ENCODE data around the gene ABI3BP.

Gene ABI3BP

GRCh38 chr3:100879195-100879810 is 113.9 kb downstream of the ABI3BP start:
- DNase-seq: no peak

GRCh38 chr3:100877286-100877685 is 115.9 kb downstream of the ABI3BP start:
- no peak for DNase-seq

DNA sequence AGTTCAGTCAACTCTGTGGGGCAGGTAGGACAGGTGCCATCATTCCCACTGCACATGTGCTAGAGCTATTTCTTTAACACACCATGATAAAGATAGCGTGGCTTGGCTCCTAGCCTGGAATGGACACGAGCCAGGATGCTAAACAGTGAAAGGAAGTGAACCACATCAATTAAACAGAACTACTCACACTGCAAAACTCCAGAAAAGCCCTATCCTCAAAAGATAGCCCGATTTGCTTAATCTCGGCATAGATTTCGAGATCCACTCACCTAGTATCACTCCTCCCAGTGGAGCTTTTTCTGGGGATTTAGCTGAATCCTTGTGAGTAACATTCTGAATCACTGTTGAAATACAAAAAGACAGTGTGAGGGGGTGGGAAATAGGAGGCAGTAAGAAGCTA is 118.0 kb downstream of the ABI3BP start:
- no peak for DNase-seq

- DNase-seq: no peak
Observed at GRCh38 chr3:100873611-100874010, 119.6 kb downstream of the ABI3BP start.

GRCh38 chr3:100871306-100871705 is 121.9 kb downstream of the ABI3BP start:
- DNase-seq: no peak

- DNase-seq: no peak
Observed at GRCh38 chr3:100869787-100870186, 123.4 kb downstream of the ABI3BP start.

DNA sequence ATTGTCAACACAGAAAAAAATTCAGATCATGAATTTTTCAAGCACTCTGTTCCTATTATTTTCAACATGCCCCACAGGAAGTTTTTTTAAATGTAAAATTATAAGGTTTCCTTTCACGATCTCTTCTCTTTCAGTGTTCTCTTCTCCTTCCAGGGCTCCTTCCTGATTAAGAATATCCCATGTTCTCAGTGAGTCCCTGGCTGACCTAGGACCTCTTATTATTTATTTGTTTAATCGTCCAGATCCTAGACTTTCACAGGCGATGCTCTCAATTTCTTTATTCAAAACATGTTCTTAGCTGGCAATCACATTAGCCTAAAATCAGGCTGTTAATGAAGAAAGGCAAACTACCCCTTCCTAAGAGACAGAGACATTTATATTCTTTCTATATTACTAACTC is 124.3 kb downstream of the ABI3BP start:
- DNase-seq: no peak

DNA sequence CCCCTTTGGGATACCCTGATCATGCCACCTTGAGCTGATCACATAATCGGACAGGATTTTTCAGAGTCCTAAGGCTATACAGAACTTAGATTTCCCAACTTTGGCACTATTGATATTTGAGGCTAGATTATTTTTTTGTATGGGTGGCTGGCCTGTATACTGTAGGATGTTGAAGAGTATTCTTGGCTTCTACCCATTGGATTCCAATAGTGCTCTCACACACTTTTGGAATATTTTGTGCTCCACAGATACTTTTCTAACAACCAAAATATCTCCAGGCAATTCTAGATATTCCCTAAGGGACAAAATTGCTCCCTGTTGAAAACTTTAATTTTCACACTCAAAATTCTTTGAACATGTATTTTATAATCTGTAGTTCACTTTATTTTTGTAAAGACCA is 125.1 kb downstream of the ABI3BP start:
- no peak for DNase-seq

DNA sequence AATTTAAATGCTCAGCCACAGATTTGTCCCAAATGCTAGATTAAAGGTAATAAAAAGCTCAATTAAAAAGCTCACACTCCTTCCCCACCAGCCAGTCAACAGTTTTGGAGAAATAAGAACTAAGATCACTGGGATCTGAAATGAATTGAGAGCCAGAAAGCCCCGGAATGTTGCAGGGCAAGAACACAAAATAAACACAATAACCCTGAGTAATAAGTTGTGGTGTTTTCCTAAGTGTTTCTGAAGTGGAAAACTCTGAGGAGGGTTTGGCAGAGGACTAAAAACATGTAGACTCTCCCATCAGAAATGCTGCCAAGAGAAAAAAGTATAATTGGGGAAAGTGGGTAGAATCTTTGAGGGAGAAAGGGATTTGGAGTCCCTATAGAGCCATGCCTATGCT is 127.8 kb downstream of the ABI3BP start:
- no peak for DNase-seq

DNA sequence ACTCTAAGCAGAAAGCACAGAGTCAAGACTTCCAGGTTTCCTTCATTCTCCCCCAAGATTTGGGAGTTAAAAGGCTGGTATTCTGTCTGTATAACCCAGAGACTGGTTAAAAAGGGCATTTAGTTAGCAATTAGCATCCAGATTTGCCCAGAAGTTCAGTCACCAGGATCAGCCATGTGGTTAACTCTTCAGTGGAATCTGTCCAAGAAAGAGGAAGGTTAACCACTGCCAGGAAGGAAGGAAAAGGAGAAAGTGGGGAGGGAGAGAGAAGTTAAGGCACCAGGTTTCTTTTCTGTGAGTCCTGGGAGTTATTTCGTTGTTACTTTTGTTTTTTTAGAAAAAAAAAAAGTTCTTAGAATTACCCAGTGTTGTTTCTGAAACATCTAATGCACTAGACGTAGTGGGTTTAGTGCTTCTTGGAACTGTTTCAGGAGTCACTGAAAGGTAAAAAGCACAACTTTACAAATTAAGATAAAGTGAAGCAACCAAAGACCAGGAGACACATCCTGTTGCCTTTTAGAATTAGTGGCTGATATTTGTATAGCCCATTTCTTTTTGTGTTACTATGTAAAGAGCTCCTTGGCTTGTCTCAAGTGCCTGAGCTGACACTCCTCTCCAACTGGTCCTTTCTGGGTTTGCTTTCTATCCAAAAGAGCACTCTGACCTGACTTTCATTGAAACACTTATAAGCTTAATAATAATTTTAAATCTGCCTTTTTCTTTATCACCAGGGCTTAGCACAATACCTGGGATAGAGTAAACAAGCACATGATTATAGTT is 128.6 kb downstream of the ABI3BP start:
- DNase-seq: no peak

GRCh38 chr3:100857863-100858262 is 135.4 kb downstream of the ABI3BP start:
- DNase-seq: no peak

- DNase-seq: no peak
Observed at GRCh38 chr3:100856821-100857220, 136.4 kb downstream of the ABI3BP start.

DNA sequence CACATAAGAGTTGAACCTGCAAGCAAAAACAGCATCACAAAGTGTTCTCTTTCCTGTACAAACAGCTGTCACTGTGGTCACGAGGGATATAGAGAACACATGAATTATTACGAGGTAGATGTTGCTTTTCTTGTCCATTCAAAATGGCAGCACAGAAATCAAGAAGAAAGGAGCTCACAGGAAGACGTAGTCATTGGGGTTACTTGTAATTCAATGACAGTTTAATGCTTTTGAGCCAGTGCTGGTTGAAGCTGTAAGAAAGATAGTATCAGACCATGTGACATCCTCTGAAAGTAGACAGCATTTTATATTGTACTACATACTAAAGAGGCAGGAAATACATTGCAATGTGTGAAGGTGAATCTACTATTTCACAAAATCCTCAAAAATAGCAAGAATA is 140.4 kb downstream of the ABI3BP start:
- DNase-seq: no peak

- no peak for DNase-seq
Observed at GRCh38 chr3:100850701-100851100, 142.5 kb downstream of the ABI3BP start.

GRCh38 chr3:100850156-100850555 is 143.1 kb downstream of the ABI3BP start:
- no peak for DNase-seq

GRCh38 chr3:100844063-100844936 is 148.9 kb downstream of the ABI3BP start:
- no peak for DNase-seq

- DNase-seq: no peak
Observed at GRCh38 chr3:100838157-100838556, 155.1 kb downstream of the ABI3BP start.

- no peak for DNase-seq
Observed at GRCh38 chr3:100836661-100837060, 156.6 kb downstream of the ABI3BP start.

- DNase-seq: no peak
Observed at GRCh38 chr3:100834332-100834731, 158.9 kb downstream of the ABI3BP start.

DNA sequence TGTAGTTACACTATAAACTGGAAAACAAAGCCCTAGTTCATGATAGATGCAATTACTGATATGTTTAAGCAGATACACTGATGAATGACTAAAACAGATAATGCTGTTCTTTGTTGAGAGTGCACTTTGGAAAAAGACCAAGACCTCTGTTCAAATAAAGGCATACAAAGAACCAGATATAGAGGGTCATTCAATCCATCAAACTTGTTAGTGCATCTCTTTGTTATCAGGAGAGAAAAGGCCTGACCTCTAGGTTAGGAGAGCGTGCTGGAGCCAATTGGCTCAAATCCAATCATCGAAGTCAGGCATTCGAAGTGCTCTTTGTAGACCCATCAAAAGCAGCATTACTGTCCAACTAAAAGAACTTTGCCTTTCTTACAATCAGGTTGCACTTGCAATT is 159.7 kb downstream of the ABI3BP start:
- DNase-seq: no peak

DNA sequence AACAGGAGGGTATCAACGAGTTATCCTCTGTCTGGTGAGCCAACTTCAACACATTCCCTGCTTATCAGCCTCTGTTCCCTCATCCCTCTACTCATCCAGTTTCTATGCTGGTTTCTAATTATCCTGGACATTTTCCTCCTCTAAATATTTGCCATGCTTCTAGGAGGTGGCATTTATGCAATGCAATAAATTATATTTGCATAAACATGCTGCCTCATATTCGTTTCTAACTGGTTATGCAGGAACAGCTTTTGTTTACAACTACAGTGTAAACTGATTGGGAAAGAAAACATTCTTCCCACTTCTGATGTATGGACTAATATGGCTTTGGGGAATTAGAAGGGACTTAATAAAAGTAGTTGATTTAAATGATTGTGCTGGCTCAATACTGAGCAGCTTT is 161.6 kb downstream of the ABI3BP start:
- no peak for DNase-seq

DNA sequence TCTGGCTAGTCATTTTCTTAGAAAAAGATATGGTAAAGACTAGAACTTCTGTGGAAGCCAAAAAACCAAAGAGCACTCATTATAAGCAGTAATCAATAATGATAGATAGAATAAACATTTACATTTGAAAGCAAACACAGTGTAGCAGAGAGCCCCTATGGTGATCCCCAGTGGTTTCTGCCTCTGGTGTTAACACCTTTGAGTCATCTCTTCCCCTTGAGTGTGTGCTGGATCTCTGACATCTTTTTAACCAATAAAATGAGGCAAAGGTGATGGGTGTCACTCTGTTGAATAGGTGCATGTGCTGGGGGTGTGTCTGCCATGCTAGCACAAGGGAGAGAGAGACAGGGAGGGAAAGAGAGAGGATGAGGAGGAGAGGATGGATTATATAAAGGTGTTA is 162.3 kb downstream of the ABI3BP start:
- DNase-seq: no peak

GRCh38 chr3:100825574-100825973 is 167.6 kb downstream of the ABI3BP start:
- DNase-seq: no peak

DNA sequence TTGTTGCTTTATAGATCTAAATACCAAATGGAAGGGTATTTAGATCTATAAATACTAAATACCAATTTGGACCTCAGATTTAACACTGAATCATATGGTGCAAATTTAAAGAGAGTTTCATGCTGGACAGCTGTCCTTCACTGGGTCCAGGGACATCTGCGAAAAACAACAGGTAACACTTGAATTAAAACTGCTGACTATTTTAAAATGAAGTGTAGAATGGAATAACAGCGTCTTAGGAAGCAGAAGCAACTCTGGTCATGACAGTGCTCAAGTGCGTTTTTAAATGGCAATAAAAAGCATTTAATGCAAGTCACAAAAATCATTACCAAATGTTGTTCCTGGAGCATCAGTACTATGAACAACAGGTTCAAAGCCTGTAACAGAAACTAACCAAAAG is 177.6 kb downstream of the ABI3BP start:
- no peak for DNase-seq

Data from central memory CD4-positive, alpha-beta T cell (primary cell).